Fibroblast of the aortic adventitia (primary cell): ENCODE results near the gene C5orf15. TPM values are rescaled to one million over a fixed set of nuclear protein-coding genes. Genes with fewer than 3 reads are reported as not detected.

Experiments
- DNase-seq: peaks from one replicate; pipeline ENCODE4 v3.0.0-alpha.2; 2010; ENCODE audit warnings: low read depth
- H3K4me3 ChIP-seq: 2 replicates; pipeline ENCODE4 v1.5.1; 2011; ENCODE audit warnings: low read depth, mild to moderate bottlenecking, control low read depth, low read length, moderate library complexity
- total RNA-seq: library from RNA; depleted of rRNA; stranded (reverse); fragments of >200 nt; gene quantifications from 2 replicates; pipeline ENCODE4 v1.2.3, GENCODE V29; 2012; ENCODE audit warnings: low replicate concordance
- TF ChIP-seq, protein P1 (sequence below): IDR thresholded peaks from 2 replicates; pipeline ENCODE4 v1.5.1; 2011; ENCODE audit warnings: mild to moderate bottlenecking, low read length, control low read depth, inconsistent platforms; ENCODE audit not compliant: insufficient read depth

C5orf15 gene
- total RNA-seq, 1 donor, result 66.6 TPM

DNA sequence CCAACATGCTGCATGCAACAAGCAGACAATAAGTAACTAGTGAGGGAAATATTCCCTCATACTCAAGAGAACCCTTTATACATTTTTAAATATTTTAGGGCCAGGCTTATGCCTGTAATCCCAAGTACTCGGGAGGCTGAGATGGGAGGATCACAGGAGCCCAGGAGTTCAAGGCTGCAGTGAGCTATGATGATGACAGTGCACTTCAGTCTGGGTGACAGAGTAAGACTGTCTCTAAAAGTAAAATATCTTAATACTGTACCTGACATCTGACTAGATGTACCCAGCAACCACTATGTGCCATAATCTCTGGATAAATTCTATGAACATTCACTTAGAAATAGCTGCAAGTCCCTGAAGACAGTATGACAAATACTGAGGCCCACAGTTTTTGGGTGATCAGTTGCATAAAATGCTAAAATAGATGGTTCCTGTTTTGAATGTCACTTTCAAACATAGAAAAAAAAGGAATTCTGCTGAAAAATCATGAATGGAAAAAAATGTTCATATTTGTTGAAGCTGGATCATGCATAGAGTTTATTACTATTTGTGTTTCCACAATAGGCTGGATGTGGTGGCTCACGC, 2.0 kb upstream of the C5orf15 start:
- DNase-seq, result no peak
- TF ChIP-seq, protein P1, sequence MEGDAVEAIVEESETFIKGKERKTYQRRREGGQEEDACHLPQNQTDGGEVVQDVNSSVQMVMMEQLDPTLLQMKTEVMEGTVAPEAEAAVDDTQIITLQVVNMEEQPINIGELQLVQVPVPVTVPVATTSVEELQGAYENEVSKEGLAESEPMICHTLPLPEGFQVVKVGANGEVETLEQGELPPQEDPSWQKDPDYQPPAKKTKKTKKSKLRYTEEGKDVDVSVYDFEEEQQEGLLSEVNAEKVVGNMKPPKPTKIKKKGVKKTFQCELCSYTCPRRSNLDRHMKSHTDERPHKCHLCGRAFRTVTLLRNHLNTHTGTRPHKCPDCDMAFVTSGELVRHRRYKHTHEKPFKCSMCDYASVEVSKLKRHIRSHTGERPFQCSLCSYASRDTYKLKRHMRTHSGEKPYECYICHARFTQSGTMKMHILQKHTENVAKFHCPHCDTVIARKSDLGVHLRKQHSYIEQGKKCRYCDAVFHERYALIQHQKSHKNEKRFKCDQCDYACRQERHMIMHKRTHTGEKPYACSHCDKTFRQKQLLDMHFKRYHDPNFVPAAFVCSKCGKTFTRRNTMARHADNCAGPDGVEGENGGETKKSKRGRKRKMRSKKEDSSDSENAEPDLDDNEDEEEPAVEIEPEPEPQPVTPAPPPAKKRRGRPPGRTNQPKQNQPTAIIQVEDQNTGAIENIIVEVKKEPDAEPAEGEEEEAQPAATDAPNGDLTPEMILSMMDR, result no peak
- H3K4me3 ChIP-seq, result no peak overlapping the region

DNA sequence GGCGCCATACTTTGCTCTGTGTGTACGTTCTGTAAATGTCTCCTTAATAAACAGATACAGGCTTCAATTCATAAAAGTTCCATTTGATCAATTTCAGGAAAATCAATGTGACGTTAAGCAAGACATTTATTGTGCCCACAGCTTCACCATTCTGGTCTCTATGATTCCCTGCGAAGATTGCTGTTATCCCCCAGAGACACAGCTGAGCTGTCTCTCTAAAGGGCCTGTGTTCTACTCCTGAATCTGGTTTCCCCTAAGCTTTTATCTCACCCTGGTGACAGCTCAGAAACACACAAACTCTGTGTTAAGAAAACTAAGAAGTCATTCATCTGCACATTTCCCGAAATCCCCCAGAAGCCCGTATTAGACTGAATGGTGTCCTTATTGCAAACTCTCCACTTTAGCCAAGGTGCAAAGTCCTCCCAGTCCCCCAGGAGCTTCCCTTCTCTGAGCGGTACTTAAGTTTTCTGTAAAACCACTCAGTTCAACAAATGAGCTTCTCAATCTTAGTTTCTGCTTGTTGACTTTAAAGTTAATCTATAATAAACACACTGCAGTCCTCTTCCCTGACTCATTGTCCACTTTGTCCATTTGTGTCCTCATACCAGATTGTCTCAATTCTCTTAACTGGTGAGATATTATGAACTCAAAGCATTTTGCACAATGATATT, 1.4 kb upstream of the C5orf15 start:
- TF ChIP-seq, protein P1, result no peak
- DNase-seq, result no peak
- H3K4me3 ChIP-seq, result no peak overlapping the region

GRCh38 chr5:133967698-133968203, 674 bp downstream of the C5orf15 start:
- TF ChIP-seq, protein P1, result no peak
- peak; percentile 50 for DNase-seq
- peak overlapping the region; percentile 95 for H3K4me3 ChIP-seq

DNA sequence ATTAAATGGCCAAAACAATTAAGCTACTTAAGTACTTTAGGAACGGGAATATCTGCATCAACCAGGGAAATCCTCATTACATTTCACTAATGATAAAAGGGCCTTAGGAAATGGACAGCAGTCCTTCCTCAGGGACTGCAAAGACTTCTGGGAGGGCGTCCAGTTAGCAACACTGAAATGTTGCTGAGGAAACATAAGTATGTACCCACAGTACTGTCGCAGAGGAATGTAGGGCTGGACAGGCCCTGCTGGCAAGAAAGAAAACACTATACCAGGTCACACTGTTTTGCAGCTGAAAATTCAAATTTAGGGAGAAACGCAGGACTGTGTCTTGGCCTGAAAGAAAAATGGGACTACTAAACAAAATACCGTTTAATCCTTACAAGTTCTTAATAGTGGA, 1.3 kb downstream of the C5orf15 start:
- DNase-seq, result peak; percentile 28

GRCh38 chr5:133966090-133966489, 2.3 kb downstream of the C5orf15 start:
- no peak overlapping the region for H3K4me3 ChIP-seq
- TF ChIP-seq, protein P1, result no peak
- DNase-seq, result no peak

More for the DNA sequence above, 1.3 kb downstream of the C5orf15 start:
- TF ChIP-seq, protein P1, result no peak
- H3K4me3 ChIP-seq, result peak overlapping the region; percentile 95

- TF ChIP-seq, protein P1, result no peak
- DNase-seq, result no peak
- H3K4me3 ChIP-seq, result no peak overlapping the region
These were observed 4.8 kb downstream of the C5orf15 start for GRCh38 chr5:133963493-133964128.
